Astrocyte (in vitro differentiated cells and primary cell): ENCODE data around the gene GBE1.

Experiments
- CTCF ChIP-seq: IDR thresholded peaks from 2 replicates; pipeline ENCODE4 v1.5.1; 2011; ENCODE audit warnings: low read depth, mild to moderate bottlenecking, inconsistent platforms, low read length, moderate library complexity; ENCODE audit not compliant: insufficient read depth
- EZH2 ChIP-seq: IDR thresholded peaks from 2 replicates; pipeline ENCODE4 v1.6.1; 2012; ENCODE audit warnings: mild to moderate bottlenecking, low read length, inconsistent platforms; ENCODE audit not compliant: insufficient read depth

GRCh38 chr3:81530180-81530939 is 231.1 kb downstream of the GBE1 start:
- TF ChIP-seq CTCF (no peak), EZH2 (no peak)
